Ectodermal cell (in vitro differentiated cells): ENCODE data around the gene COL9A3.

Source experiments
- H3K27ac ChIP-seq: 2 replicates; pipeline ENCODE4 v1.7.0; 2013; ENCODE audit warnings: mild to moderate bottlenecking, low read depth, low read length; ENCODE audit not compliant: insufficient read depth, poor library complexity, severe bottlenecking
- H3K27me3 ChIP-seq: 2 replicates; pipeline ENCODE4 v1.7.0; 2013; ENCODE audit warnings: mild to moderate bottlenecking, low read length; ENCODE audit not compliant: insufficient read depth, control insufficient read depth, poor library complexity, severe bottlenecking
- H3K36me3 ChIP-seq: one replicate; pipeline ENCODE4 v1.7.0; 2013; ENCODE audit warnings: low read length; ENCODE audit not compliant: control insufficient read depth, insufficient read depth
- H3K4me1 ChIP-seq: one replicate; pipeline ENCODE4 v1.7.0; 2013; ENCODE audit warnings: low read length; ENCODE audit not compliant: control insufficient read depth, insufficient read depth
- H3K4me3 ChIP-seq: 2 replicates; pipeline ENCODE4 v1.7.0; 2013; ENCODE audit warnings: low read depth, low read length, control low read depth; ENCODE audit not compliant: insufficient read depth
- H3K9me3 ChIP-seq: 2 replicates; pipeline ENCODE4 v1.7.0; 2013; ENCODE audit warnings: mild to moderate bottlenecking, low read length, moderate library complexity; ENCODE audit not compliant: control insufficient read depth
- WGBS, 2 experiments: methylation state at CpG; one replicate each; pipeline ENCODE4 v1.1.7; 2013; ENCODE audit warnings: missing lambda C conversion rate in 2 of 2; 5-methylcytosine and 5-hydroxymethylcytosine counted together

The COL9A3 gene

DNA sequence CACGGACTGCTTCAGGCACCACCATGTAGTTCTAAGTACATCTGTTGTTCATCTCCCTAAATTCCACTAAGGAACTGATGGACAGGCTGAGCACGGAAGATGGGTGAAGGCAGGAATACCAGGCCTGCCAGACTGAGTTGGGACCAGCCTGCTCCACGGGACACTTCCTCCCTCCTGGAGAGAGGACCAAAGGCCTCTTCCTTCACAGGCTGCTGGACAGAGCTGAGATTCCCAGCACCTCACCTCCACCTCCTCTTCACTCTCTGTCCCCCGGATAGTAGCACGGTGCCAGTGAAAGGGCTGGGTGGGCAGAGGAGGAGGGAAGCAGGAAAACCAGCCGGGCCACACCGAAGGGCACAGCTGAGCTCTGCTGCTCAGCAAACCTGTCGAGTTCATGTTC lies 67.7 kb downstream of the COL9A3 start:
- Histone ChIP-seq H3K27ac (no peak overlapping the region), H3K9me3 (no peaks in the 10 kb centered on the region), H3K27me3 (no peaks in the 10 kb centered on the region), H3K4me3 (no peak overlapping the region), H3K4me1 (no peaks in the 10 kb centered on the region), H3K36me3 (peaks cover 20% of the 10 kb centered on the region)
- 84 to 85% methylated on average over 8 of the region's 8 CpGs for WGBS, 2 experiments

DNA sequence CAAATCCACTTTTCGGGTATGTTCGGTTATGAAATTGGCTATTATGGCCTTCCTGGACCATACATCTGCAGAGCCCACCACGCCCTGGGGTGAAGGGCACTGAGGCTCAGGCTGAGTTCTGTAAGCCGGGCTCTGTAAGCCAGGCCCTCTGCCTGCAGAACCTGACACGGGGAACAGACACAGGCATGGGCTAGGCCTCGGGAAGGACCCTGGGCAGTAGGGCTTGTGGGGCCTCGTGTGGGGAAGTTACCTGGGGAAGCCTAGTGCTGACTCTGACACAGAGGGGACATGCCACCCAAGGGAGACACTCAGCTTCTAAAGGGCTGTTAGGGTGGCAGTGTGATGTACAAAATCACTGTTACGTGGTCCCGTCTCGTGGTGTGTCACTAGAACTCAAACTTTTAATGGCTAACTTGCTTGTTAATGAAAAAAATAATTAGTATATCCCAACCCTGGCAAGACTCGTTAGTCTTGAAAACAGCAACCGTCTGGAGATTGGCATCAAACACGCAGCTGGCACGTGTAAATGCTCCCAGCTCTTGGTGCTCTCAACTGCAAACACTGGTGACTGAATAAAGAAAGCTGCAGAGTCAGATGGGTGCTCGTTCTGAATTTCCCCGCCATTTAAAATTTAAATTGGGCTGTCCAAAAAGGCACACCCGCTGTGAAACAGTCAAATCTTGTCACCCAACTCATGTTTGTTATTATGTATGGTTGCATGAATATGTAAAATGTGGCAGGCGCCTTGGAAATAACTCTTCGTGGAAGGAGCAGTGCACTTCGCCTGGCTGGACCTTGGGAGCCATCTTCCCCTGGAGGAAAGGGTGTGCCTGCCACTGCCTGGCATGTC lies 68.4 kb downstream of the COL9A3 start:
- peaks cover 28% of the 10 kb centered on the region for H3K36me3 ChIP-seq
- WGBS, 2 experiments = 92 to 93% methylated on average over 20 of the region's 20 CpGs

DNA sequence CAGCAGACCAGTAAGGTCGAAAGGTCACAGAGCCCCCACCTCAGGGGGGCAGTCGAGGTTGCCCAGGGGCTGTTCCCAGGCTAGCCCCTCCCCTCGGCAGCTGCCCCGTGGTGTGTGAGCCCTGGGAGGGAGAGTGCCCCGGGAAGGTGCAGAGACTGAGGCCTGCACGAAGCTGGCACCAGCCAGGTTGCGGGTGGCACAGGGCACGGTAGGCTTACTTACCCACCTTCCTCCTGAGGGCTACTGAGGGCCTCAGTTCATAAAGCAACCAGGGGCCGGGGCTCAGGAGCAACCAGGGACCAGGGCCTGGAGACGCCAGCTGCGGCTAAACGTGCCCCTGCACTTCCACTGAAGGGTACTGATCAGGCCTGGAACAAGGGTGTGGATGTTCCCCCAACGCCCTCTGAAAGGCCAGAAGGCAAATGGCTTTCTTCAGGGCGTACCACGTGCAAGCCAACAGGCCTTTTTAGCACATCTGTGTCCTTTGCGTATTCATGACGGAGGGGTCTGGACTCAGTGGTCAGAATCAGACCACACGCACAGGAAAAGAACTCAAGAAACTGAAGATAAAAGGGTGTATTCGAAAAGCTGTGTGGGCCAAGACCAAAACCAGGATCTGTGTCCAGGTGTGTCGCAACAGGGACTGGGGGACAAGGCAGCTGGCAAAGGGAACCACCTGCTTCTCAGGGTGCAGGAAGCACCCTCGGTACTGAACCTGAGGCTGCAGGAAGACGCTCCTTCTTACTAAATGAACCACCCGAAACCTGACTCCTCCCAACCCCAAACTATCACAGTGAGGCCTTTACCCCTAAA lies 69.3 kb downstream of the COL9A3 start:
- Histone ChIP-seq H3K27ac (no peak overlapping the region), H3K4me3 (no peak overlapping the region), H3K36me3 (peaks cover 36% of the 10 kb centered on the region), H3K27me3 (no peaks in the 10 kb centered on the region), H3K9me3 (no peaks in the 10 kb centered on the region), H3K4me1 (no peaks in the 10 kb centered on the region)
- WGBS, 2 experiments = 90 to 91% methylated on average over 23 of the region's 23 CpGs

More for the DNA sequence above, 68.4 kb downstream of the COL9A3 start:
- H3K9me3 ChIP-seq = no peaks in the 10 kb centered on the region
- H3K4me1 ChIP-seq = no peaks in the 10 kb centered on the region
- no peaks in the 10 kb centered on the region for H3K27me3 ChIP-seq
- H3K27ac ChIP-seq = no peak overlapping the region
- no peak overlapping the region for H3K4me3 ChIP-seq

DNA sequence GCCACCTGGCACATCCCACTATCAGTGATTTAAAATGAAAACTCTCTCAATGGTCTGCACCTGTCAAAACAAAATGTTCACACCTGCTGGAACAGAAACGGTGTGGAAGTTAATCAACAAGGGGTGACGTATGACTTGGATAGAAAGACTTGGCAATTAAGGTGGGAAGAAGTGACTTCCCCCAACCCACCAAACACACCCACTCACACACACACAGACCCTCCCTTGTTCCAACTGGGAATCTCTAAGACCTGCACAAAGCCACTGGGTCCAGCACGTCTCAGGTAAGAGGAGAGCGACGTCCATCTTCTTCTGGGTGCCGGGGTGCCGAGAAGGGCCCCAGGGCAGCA lies 69.8 kb downstream of the COL9A3 start:
- Histone ChIP-seq H3K4me3 (no peak overlapping the region), H3K4me1 (no peaks in the 10 kb centered on the region), H3K36me3 (peaks cover 41% of the 10 kb centered on the region), H3K27me3 (no peaks in the 10 kb centered on the region), H3K27ac (no peak overlapping the region), H3K9me3 (no peaks in the 10 kb centered on the region)
- WGBS, 2 experiments = 92 to 95% methylated on average over 7 of the region's 7 CpGs

DNA sequence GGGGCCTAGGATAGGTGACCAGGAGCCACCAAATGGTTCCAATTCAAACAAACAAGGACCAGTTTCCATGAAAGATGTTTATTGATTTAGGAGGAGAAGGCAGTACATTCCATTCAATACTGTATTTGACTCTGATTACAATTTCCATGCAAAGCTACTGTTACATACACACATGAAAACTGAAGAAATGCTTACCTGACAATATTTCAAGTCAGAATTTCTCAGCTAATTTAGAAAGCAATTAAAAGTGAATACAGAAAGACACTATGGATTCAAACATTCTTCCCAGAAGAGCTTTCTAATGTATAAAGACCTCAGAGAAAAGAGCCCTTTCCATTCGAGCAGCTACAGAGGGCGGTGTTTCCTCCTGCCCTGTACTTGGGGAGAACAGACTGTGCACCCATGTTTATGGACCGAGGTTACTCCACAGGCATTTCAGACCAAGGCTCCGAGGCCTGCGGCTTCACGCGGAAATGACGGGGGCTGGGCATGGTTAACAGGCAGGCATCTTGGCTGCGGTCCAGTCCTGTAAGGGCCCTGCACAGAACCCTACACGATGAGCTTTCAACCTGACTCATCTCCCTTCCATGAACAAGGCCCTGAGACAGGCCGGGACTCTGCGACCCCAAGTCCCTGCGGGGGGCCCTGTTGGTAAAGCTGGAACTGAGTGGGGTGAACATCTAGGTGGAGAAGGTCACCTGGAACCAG lies 70.5 kb downstream of the COL9A3 start:
- Histone ChIP-seq H3K36me3 (peaks cover 45% of the 10 kb centered on the region), H3K9me3 (no peaks in the 10 kb centered on the region), H3K4me1 (no peaks in the 10 kb centered on the region), H3K4me3 (no peak overlapping the region), H3K27me3 (no peaks in the 10 kb centered on the region), H3K27ac (no peak overlapping the region)
- WGBS, 2 experiments = 91 to 97% methylated on average over 13 of the region's 13 CpGs

DNA sequence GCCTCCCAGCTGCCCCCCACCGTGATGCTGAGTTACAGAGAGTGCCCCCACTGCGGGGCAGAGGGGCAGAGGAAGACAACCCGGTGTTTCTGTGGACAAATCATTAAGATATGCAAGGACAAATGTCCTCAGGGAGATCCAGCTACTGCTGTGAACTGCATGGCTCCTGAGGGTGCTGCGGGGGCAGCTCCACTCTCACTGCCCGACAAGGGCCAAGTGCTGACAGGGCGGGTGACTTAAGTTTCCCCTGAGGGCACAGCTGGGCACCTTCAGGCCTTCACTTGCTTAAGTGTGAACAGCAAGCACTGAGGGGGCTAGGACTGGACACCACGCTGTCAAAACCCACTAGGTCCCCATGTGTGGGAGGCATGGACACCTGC lies 71.0 kb downstream of the COL9A3 start:
- WGBS, 2 experiments = 95 to 96% methylated on average over 7 of the region's 7 CpGs
- no peaks in the 10 kb centered on the region for H3K9me3 ChIP-seq
- H3K4me1 ChIP-seq = no peaks in the 10 kb centered on the region
- peaks cover 50% of the 10 kb centered on the region for H3K36me3 ChIP-seq
- H3K4me3 ChIP-seq = no peak overlapping the region
- H3K27me3 ChIP-seq = no peaks in the 10 kb centered on the region
- H3K27ac ChIP-seq = no peak overlapping the region

DNA sequence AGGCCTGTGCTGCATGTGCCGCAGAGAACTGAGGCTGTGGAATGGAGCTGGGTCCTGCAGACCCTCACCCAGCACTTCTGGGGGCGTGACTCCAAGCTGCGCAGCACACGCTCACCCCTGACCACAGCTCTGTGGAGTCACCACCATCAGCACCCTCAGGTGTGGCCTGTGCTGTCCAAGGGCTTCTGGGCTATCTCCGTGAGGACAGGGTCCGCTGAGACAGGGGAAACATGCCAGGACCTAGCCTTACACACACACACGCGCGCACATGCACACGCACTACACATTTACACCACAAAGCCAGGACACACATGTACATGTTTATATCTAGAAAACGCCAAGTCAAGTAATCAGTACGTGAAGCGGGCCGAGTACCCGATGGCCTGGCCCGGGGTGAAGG lies 71.6 kb downstream of the COL9A3 start:
- Histone ChIP-seq H3K36me3 (peaks cover 54% of the 10 kb centered on the region), H3K27ac (no peak overlapping the region), H3K4me1 (no peaks in the 10 kb centered on the region), H3K9me3 (no peaks in the 10 kb centered on the region), H3K27me3 (no peaks in the 10 kb centered on the region), H3K4me3 (no peak overlapping the region)
- 94 to 95% methylated on average over 16 of the region's 16 CpGs for WGBS, 2 experiments

DNA sequence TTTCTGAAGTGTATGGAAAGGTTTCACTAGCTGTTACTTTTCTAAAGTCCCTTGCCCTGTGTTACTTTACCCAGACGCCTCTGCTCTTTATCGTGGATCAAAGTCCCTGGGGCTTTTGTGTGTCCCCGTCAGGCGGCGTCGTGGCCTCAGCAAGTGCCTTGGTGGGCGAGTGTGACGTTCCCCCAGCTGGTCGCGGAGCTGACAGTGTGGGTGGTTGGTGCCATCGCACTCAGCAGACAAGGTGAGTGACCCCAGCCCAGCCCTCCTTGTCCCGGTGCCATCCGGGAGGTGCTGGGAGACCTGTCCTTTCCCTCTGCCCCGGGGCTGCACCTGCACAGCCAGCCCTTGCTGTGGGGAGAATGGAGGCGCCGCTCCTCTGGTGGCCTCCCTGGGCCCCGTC lies 72.1 kb downstream of the COL9A3 start:
- WGBS, 2 experiments = 96% methylated on average over 17 of the region's 17 CpGs
- no peaks in the 10 kb centered on the region for H3K4me1 ChIP-seq
- H3K36me3 ChIP-seq = peaks cover 58% of the 10 kb centered on the region
- no peaks in the 10 kb centered on the region for H3K9me3 ChIP-seq
- no peak overlapping the region for H3K4me3 ChIP-seq
- H3K27me3 ChIP-seq = no peaks in the 10 kb centered on the region
- no peak overlapping the region for H3K27ac ChIP-seq

DNA sequence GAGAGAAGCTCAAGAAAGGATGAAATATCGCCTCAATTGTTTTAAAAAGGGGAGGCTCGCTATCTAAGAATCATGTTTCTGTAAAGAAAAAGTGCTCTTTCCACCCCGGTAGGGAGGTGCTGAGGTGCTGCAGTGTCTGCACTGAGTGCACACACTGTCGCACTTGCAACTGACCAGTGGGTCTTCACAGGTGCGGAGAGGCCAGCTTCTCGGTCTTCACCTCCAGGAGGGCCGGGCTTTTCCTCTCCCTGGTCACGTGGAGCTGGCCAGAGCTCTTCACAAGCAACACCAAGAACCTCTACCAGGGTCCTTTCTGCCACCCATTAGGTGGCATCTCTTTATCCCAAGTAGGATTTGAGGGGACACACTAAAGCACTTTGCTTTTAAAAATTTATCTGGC lies 72.6 kb downstream of the COL9A3 start:
- Histone ChIP-seq H3K9me3 (no peaks in the 10 kb centered on the region), H3K4me3 (no peak overlapping the region), H3K36me3 (peaks cover 61% of the 10 kb centered on the region), H3K27me3 (no peaks in the 10 kb centered on the region), H3K27ac (no peak overlapping the region), H3K4me1 (no peaks in the 10 kb centered on the region)
- WGBS, 2 experiments = 95 to 98% methylated on average over 8 of the region's 8 CpGs

DNA sequence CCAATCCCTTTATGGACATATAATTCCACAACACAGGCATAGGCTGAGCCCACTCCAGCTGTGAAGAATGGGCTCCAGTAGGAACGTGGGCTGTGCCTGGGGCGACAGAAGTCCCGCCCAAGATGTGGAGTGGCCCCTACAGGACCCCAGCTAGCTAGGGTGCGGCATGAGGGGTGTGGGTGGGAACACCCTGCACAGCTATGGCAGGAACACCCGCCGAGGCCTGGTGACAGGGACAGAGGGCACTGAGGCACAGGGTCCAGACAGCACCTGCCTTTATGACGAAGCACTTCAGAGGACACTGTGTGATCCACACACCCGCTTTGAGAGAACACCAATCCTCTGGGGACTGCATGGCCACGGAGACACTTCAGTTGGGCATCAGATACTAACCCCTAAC lies 73.0 kb downstream of the COL9A3 start:
- Histone ChIP-seq H3K27me3 (no peaks in the 10 kb centered on the region), H3K4me3 (no peak overlapping the region), H3K27ac (no peak overlapping the region), H3K36me3 (peaks cover 65% of the 10 kb centered on the region), H3K4me1 (no peaks in the 10 kb centered on the region), H3K9me3 (no peaks in the 10 kb centered on the region)
- 95 to 96% methylated on average over 9 of the region's 9 CpGs for WGBS, 2 experiments
